MCF 10A (cell line): ENCODE results near the gene CAP2. TPM values are rescaled to one million over a fixed set of nuclear protein-coding genes. Genes with fewer than 3 reads are reported as not detected.

Experiments
- BruUV-seq: library from RNA; stranded (reverse); fragments of 400-500 nt; replicated peaks from 2 replicates; lab custom pipeline; 2021; lab: Mats Ljungman, UMichigan
- CTCF ChIA-PET: fragments of 300-600 bp; sonication (Branson Sonifier 250); formaldehyde crosslinking; extraction: SDS; loops from one replicate; lab custom pipeline; 2021; ENCODE audit warnings: antibody characterized with exemption, inconsistent platforms; lab: Yijun Ruan, JAX
- POLR2A ChIA-PET: fragments of 300-600, 350-650 bp; sonication (Branson Sonifier 250); formaldehyde crosslinking; extraction: SDS; loops from one replicate; lab custom pipeline; 2020; ENCODE audit warnings: antibody characterized with exemption, inconsistent platforms; lab: Yijun Ruan, JAX
- DNase-seq: peaks from one replicate; pipeline ENCODE4 v3.0.0-alpha.2; 2018; ENCODE audit not compliant: unreplicated experiment
- H3K27ac Mint-ChIP-seq: one replicate; pipeline ENCODE4 v1.8.0; 2022; ENCODE audit warnings: mild to moderate bottlenecking, low read depth, mixed read lengths; ENCODE audit not compliant: unreplicated experiment
- H3K27me3 Mint-ChIP-seq: one replicate; pipeline ENCODE4 v1.8.0; 2022; ENCODE audit warnings: mixed read lengths; ENCODE audit not compliant: insufficient read depth, unreplicated experiment
- H3K36me3 Mint-ChIP-seq: one replicate; pipeline ENCODE4 v1.8.0; 2022; ENCODE audit warnings: mild to moderate bottlenecking, moderate library complexity, mixed read lengths; ENCODE audit not compliant: insufficient read depth, unreplicated experiment
- H3K4me1 Mint-ChIP-seq: one replicate; pipeline ENCODE4 v1.8.0; 2022; ENCODE audit warnings: mixed read lengths; ENCODE audit not compliant: insufficient read depth, unreplicated experiment
- H3K4me3 Mint-ChIP-seq: one replicate; pipeline ENCODE4 v1.8.0; 2022; ENCODE audit warnings: mild to moderate bottlenecking, moderate library complexity, mixed read lengths; ENCODE audit not compliant: unreplicated experiment
- H3K9me3 Mint-ChIP-seq: one replicate; pipeline ENCODE4 v1.8.0; 2022; ENCODE audit warnings: mixed read lengths; ENCODE audit not compliant: unreplicated experiment
- CTCF ChIP-seq: fragments of 200-600 bp; IDR thresholded peaks from one replicate; pipeline ENCODE4 v1.8.0; 2022; ENCODE audit warnings: antibody characterized with exemption, mild to moderate bottlenecking; ENCODE audit not compliant: unreplicated experiment
- intact Hi-C: fragments of 100-400 bp; cut with micrococcal nuclease; formaldehyde crosslinking; loops from 2 replicates; pipeline ENCODE4 v1.14.1; 2022
- total RNA-seq: library from RNA; stranded (reverse); gene quantifications from 2 replicates; pipeline ENCODE4 v1.2.3, GENCODE V29; 2022

The CAP2 gene
- total RNA-seq, 1 experiment from 2014 or later = 12.3 TPM

GRCh38 chr6:17525637-17526036 lies 132.2 kb downstream of the CAP2 start:
- no peaks in the 10 kb centered on the region for H3K36me3 Mint-ChIP-seq
- H3K4me1 Mint-ChIP-seq = no peaks in the 10 kb centered on the region
- H3K27me3 Mint-ChIP-seq = no peaks in the 10 kb centered on the region
- no peak for DNase-seq
- no peak overlapping the region for H3K27ac Mint-ChIP-seq
- POLR2A ChIA-PET = no interaction called here
- CTCF ChIA-PET = interaction anchor here (1.2 kb wide), 1 partner anchor 20 kb away, joined by 4 read pairs; no protein-coding TSS in a partner anchor
- H3K4me3 Mint-ChIP-seq = no peak overlapping the region
- no peak for TF ChIP-seq CTCF
- no peaks in the 10 kb centered on the region for H3K9me3 Mint-ChIP-seq
- BruUV-seq = no TSS peak
- intact Hi-C loops = no loop called here

GRCh38 chr6:17527076-17527475 lies 133.7 kb downstream of the CAP2 start:
- no peaks in the 10 kb centered on the region for H3K27me3 Mint-ChIP-seq
- CTCF ChIA-PET = no interaction called here

GRCh38 chr6:17530321-17530835 lies 137.0 kb downstream of the CAP2 start:
- no TSS peak for BruUV-seq
- no peaks in the 10 kb centered on the region for H3K4me1 Mint-ChIP-seq
- POLR2A ChIA-PET = interaction anchor here (0.7 kb wide), 1 partner anchor 11 kb away, joined by 3 read pairs; no protein-coding TSS in a partner anchor
- DNase-seq = no peak
- intact Hi-C loops = no loop called here
- no peak for TF ChIP-seq CTCF
- H3K27me3 Mint-ChIP-seq = no peaks in the 10 kb centered on the region
- CTCF ChIA-PET = interaction anchor here (0.7 kb wide), 1 partner anchor 8 kb away, joined by 3 read pairs; no protein-coding TSS in a partner anchor
- H3K9me3 Mint-ChIP-seq = no peaks in the 10 kb centered on the region
- H3K27ac Mint-ChIP-seq = no peak overlapping the region
- H3K4me3 Mint-ChIP-seq = no peak overlapping the region
- peaks cover 7% of the 10 kb centered on the region for H3K36me3 Mint-ChIP-seq

More at GRCh38 chr6:17527076-17527475, 133.7 kb downstream of the CAP2 start:
- intact Hi-C loops = no loop called here
- no peaks in the 10 kb centered on the region for H3K9me3 Mint-ChIP-seq
- no peak for TF ChIP-seq CTCF
- BruUV-seq = no TSS peak
- H3K27ac Mint-ChIP-seq = no peak overlapping the region
- POLR2A ChIA-PET = interaction anchor here (0.7 kb wide), 1 partner anchor 634 kb away, joined by 3 read pairs; no protein-coding TSS in a partner anchor
- H3K4me3 Mint-ChIP-seq = no peak overlapping the region
- no peaks in the 10 kb centered on the region for H3K36me3 Mint-ChIP-seq
- no peak for DNase-seq
- H3K4me1 Mint-ChIP-seq = no peaks in the 10 kb centered on the region

- H3K36me3 Mint-ChIP-seq = peaks cover 12% of the 10 kb centered on the region
- no TSS peak for BruUV-seq
- no peak overlapping the region for H3K4me3 Mint-ChIP-seq
- POLR2A ChIA-PET = interaction anchor here (1.2 kb wide), 1 partner anchor 1783 kb away, joined by 3 read pairs; no protein-coding TSS in a partner anchor
- intact Hi-C loops = no loop called here
- H3K4me1 Mint-ChIP-seq = no peaks in the 10 kb centered on the region
- H3K27me3 Mint-ChIP-seq = no peaks in the 10 kb centered on the region
- CTCF ChIA-PET = interaction anchor here (0.6 kb wide), 1 partner anchor 243 kb away, joined by 4 read pairs; no protein-coding TSS in a partner anchor
- H3K27ac Mint-ChIP-seq = no peak overlapping the region
- no peak for TF ChIP-seq CTCF
- DNase-seq = no peak
- no peaks in the 10 kb centered on the region for H3K9me3 Mint-ChIP-seq
These were observed 143.2 kb downstream of the CAP2 start for GRCh38 chr6:17536586-17536985.
